22Rv1 (cell line): ENCODE results near the gene BANP.

Experiments
- ZFX ChIP-seq: fragments of 450-650 bp; IDR thresholded peaks from 2 replicates; pipeline ENCODE4 v1.6.1; 2017; ENCODE audit warnings: antibody characterized with exemption, borderline replicate concordance
- TF ChIP-seq, protein P1 (sequence below): fragments of 450-650 bp; IDR thresholded peaks from 2 replicates; pipeline ENCODE4 v1.5.1; 2017; ENCODE audit warnings: mild to moderate bottlenecking

DNA sequence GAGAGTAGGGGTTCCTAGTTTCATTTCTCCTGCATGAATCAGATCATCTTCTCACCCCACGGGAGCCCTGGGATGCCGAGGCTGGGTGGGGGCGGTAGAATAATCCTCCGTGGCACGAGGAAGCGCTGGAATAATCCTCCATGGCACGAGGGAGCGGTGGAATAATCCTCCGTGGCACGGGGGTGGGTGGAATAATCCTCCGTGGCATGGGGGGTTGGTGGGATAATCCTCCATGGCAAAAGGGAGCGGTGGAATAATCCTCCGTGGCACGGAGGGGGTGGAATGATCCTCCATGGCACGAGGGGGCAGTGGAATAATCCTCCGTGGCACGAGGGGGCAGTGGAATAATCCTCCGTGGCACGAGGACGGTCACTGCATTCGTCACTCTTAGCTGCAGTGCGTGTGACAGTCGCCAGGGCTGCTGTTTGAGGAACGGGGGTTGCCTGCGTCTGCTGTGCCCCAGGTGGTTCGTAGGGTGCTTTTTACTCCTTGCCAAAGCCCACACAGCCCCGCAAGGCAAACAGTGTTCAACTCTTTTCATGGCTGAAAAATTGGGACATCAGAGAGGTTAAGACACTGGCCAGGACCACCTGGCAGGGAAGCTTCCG is 152.5 kb downstream of the BANP start:
- TF ChIP-seq, protein P1, sequence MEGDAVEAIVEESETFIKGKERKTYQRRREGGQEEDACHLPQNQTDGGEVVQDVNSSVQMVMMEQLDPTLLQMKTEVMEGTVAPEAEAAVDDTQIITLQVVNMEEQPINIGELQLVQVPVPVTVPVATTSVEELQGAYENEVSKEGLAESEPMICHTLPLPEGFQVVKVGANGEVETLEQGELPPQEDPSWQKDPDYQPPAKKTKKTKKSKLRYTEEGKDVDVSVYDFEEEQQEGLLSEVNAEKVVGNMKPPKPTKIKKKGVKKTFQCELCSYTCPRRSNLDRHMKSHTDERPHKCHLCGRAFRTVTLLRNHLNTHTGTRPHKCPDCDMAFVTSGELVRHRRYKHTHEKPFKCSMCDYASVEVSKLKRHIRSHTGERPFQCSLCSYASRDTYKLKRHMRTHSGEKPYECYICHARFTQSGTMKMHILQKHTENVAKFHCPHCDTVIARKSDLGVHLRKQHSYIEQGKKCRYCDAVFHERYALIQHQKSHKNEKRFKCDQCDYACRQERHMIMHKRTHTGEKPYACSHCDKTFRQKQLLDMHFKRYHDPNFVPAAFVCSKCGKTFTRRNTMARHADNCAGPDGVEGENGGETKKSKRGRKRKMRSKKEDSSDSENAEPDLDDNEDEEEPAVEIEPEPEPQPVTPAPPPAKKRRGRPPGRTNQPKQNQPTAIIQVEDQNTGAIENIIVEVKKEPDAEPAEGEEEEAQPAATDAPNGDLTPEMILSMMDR, result no peak
- TF ChIP-seq ZFX, result no peak
